ENCODE data around the gene ASB18.

- no peak for TF ChIP-seq CTCF (IDR thresholded peaks at IDR 0.05)
- no peak for TF ChIP-seq POLR2A (IDR thresholded peaks at IDR 0.05)
- TF ChIP-seq EP300 (IDR thresholded peaks at IDR 0.05), result no peak
Measured at GRCh38 chr2:236216711-236217110, 47.5 kb downstream of the ASB18 start.
